Neuronal stem cell (in vitro differentiated cells): ENCODE measurements around the gene CCDC15.

ENCODE experiments used
- DNase-seq: peaks from one replicate; pipeline ENCODE4 v3.0.0-alpha.2; 2013; ENCODE audit warnings: low spot score
- H2AFZ ChIP-seq: one replicate; pipeline ENCODE4 v1.6.1; 2013; ENCODE audit warnings: mild to moderate bottlenecking, low read length, inconsistent platforms
- H2AK5ac ChIP-seq: 2 replicates; pipeline ENCODE4 v1.6.1; 2013; ENCODE audit warnings: low read depth, mild to moderate bottlenecking, inconsistent platforms, low read length, moderate library complexity, mixed read lengths
- H2BK120ac ChIP-seq: 2 replicates; pipeline ENCODE4 v1.6.1; 2013; ENCODE audit warnings: low read depth, mild to moderate bottlenecking, inconsistent platforms, low read length, moderate library complexity, mixed read lengths
- H2BK12ac ChIP-seq: one replicate; pipeline ENCODE4 v1.6.1; 2013; ENCODE audit warnings: low read length, inconsistent platforms
- H2BK15ac ChIP-seq: 2 replicates; pipeline ENCODE4 v1.6.1; 2013; ENCODE audit warnings: mild to moderate bottlenecking, low read length, inconsistent platforms, mixed read lengths
- H2BK5ac ChIP-seq: one replicate; pipeline ENCODE4 v1.6.1; 2013; ENCODE audit warnings: inconsistent platforms, mild to moderate bottlenecking, low read length, moderate library complexity
- H3K14ac ChIP-seq: one replicate; pipeline ENCODE4 v1.6.1; 2013; ENCODE audit warnings: low read length, inconsistent platforms
- H3K18ac ChIP-seq: 2 replicates; pipeline ENCODE4 v1.6.1; 2013; ENCODE audit warnings: low read length, inconsistent platforms
- H3K23ac ChIP-seq: 2 replicates; pipeline ENCODE4 v1.6.1; 2013; ENCODE audit warnings: low read depth, mild to moderate bottlenecking, mixed read lengths, low read length, inconsistent platforms; ENCODE audit not compliant: poor library complexity
- H3K27ac ChIP-seq: replicated peaks from 3 replicates; pipeline ENCODE4 v1.5.1; 2013; ENCODE audit warnings: low read length, inconsistent platforms
- H3K27me3 ChIP-seq, 3 experiments: 2 replicates each; pipeline ENCODE4 v1.6.1; 2013; ENCODE audit warnings: low read length in 3 of 3, mild to moderate bottlenecking in 2 of 3, inconsistent platforms in 1 of 3, low read depth in 1 of 3, mixed read lengths in 1 of 3, moderate library complexity in 1 of 3; ENCODE audit not compliant: control insufficient read depth in 3 of 3, insufficient read depth in 3 of 3
- H3K36me3 ChIP-seq, 2 donors: replicated peaks in 1 of 2; 2 replicates each; pipeline ENCODE4 v1.6.1; 2013; ENCODE audit warnings: low read length in 2 of 2; ENCODE audit not compliant: control insufficient read depth in 2 of 2, insufficient read depth in 2 of 2
- H3K4ac ChIP-seq: 2 replicates; pipeline ENCODE4 v1.6.1; 2013; ENCODE audit warnings: inconsistent platforms, mild to moderate bottlenecking, low read length, moderate library complexity
- H3K4me1 ChIP-seq, 2 donors: 1 replicate in 1 of 2; 2 replicates in 1 of 2; pipeline ENCODE4 v1.6.1; 2013; ENCODE audit warnings: low read length in 2 of 2, low read depth in 1 of 2; ENCODE audit not compliant: control insufficient read depth in 2 of 2, insufficient read depth in 1 of 2
- H3K4me2 ChIP-seq: one replicate; pipeline ENCODE4 v1.6.1; 2013; ENCODE audit warnings: mild to moderate bottlenecking, low read length, inconsistent platforms; ENCODE audit not compliant: insufficient read depth, poor library complexity, severe bottlenecking
- H3K4me3 ChIP-seq, 2 donors: 2 replicates each; pipeline ENCODE4 v1.5.1; 2013; ENCODE audit warnings: low read length in 2 of 2, mild to moderate bottlenecking in 2 of 2, inconsistent platforms in 1 of 2, moderate library complexity in 1 of 2
- H3K79me1 ChIP-seq: one replicate; pipeline ENCODE4 v1.6.1; 2013; ENCODE audit warnings: low read depth, mild to moderate bottlenecking, inconsistent platforms, low read length, moderate library complexity
- H3K9ac ChIP-seq: one replicate; pipeline ENCODE4 v1.6.1; 2013; ENCODE audit warnings: mild to moderate bottlenecking, low read depth, low read length, inconsistent platforms; ENCODE audit not compliant: poor library complexity
- H3K9me3 ChIP-seq, 2 donors: replicated peaks in 1 of 2; 2 replicates each; pipeline versions ENCODE3 to v1.6.1; 2013; ENCODE audit warnings: low read length in 2 of 2, mild to moderate bottlenecking in 2 of 2, inconsistent platforms in 1 of 2, low read depth in 1 of 2, mixed read lengths in 1 of 2, moderate library complexity in 1 of 2; ENCODE audit not compliant: control insufficient read depth in 2 of 2, insufficient read depth in 1 of 2
- H4K8ac ChIP-seq: one replicate; pipeline ENCODE4 v1.6.1; 2013; ENCODE audit warnings: low read depth, mild to moderate bottlenecking, inconsistent platforms, low read length, moderate library complexity
- H4K91ac ChIP-seq: one replicate; pipeline ENCODE4 v1.6.1; 2013; ENCODE audit warnings: low read length, low read depth, mild to moderate bottlenecking, inconsistent platforms; ENCODE audit not compliant: poor library complexity
- WGBS, 2 donors: extraction: QIAGEN DNeasy Blood & Tissue Kit; methylation state at CpG; one replicate each; pipeline ENCODE4 v1.1.7; 2013; ENCODE audit warnings: missing lambda C conversion rate in 2 of 2, mixed read lengths in 1 of 2; ENCODE audit not compliant: insufficient read length in 2 of 2, insufficient replicate concordance in 1 of 2; ENCODE audit errors: extremely low coverage in 2 of 2; 5-methylcytosine and 5-hydroxymethylcytosine counted together

CCDC15 gene

DNA sequence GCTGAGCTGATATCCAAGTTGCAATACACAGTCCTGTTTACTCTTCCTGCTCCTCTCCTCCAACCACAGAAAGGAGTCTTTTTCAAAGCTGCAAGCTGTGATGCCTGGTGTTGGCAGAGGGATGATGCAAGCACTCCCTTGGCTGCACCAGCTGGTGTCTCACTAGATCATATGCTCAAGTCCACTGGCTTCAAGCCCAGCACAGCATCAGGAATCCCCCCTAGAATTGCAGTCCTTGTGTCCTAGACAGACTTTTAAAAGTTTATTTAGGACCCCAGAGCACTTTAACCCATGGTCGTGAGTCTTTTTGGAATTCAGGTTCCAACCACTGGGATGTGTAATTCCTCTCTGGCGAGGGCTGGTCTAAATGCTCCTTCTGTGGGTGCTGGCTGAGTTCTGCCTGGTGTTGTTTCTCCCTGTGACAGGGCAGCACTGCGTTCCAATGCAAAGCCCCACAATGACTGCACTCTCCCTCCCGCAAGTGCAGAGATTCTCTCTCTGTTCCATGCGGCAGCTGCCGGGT is 36.8 kb upstream of the CCDC15 start:
- WGBS, 2 donors: no CpG with 5 or more reads among the region's 6 CpGs
- Histone ChIP-seq H3K4ac (no peak overlapping the region), H3K36me3 (no peaks in the 10 kb centered on the region), H3K27me3 (peaks cover 0 to 47% (median 9%) of the 10 kb centered on the region in 3 experiments), H2AK5ac (no peak overlapping the region), H4K8ac (no peak overlapping the region), H3K4me3 (no peak overlapping the region), H4K91ac (no peak overlapping the region), H3K23ac (no peak overlapping the region), H3K18ac (no peak overlapping the region), H2BK12ac (no peak overlapping the region), H3K79me1 (no peaks in the 10 kb centered on the region), H2BK5ac (no peak overlapping the region), H2BK120ac (no peak overlapping the region), H3K27ac (no peak overlapping the region), H3K9me3 (peaks cover 4 to 9% of the 10 kb centered on the region in 2 donors), H3K9ac (no peak overlapping the region), H3K4me2 (no peak overlapping the region), H3K14ac (no peak overlapping the region), H3K4me1 (peaks cover 0 to 6% of the 10 kb centered on the region in 2 donors), H2BK15ac (no peak overlapping the region), H2AFZ (no peak overlapping the region)
- no peak for DNase-seq

DNA sequence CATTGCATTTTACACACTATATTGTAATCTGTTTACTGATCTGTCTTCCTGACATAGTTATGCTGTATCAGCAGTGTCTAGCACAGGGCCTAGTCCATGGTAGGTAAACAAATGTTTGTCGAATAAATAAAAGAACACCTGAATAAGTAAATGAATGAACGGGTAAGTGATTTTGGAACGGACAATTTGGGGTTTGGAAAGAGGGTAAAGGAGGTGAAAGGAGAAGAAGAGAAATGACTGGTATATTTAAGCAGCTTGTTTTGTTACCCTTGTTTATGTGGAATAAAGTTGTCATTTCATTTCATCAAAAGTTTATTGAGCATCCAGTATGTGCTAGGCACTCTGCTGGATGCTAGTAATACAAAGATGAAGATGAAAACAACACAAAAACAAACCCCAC is 35.1 kb upstream of the CCDC15 start, which contains the start of gene HEPN1:
HEPN1 (plus strand) TSS at position 301 of the 400 bp plus-strand sequence.
- Histone ChIP-seq H3K4me1 (peaks cover 0 to 6% of the 10 kb centered on the region in 2 donors), H3K9ac (no peak within 1 kb of the TSS), H2BK15ac (no peak within 1 kb of the TSS), H3K27ac (no peak within 1 kb of the TSS), H2BK120ac (no peak within 1 kb of the TSS), H3K36me3 (no peaks in the 10 kb centered on the region), H2BK12ac (no peak within 1 kb of the TSS), H2AFZ (no peak within 1 kb of the TSS), H4K8ac (no peak within 1 kb of the TSS), H3K4ac (no peak within 1 kb of the TSS), H2AK5ac (no peak within 1 kb of the TSS), H3K79me1 (no peaks in the 10 kb centered on the region), H2BK5ac (no peak within 1 kb of the TSS), H3K4me3 (no peak within 1 kb of the TSS), H3K9me3 (peaks cover 4 to 16% of the 10 kb centered on the region in 2 donors), H3K18ac (no peak within 1 kb of the TSS), H3K14ac (no peak within 1 kb of the TSS), H4K91ac (no peak within 1 kb of the TSS), H3K27me3 (peaks cover 0 to 64% (median 9%) of the 10 kb centered on the region in 3 experiments), H3K4me2 (no peak within 1 kb of the TSS), H3K23ac (no peak within 1 kb of the TSS)
- DNase-seq: no peak
- WGBS, 2 donors: 100% methylated on average over 2 of the region's 3 CpGs

DNA sequence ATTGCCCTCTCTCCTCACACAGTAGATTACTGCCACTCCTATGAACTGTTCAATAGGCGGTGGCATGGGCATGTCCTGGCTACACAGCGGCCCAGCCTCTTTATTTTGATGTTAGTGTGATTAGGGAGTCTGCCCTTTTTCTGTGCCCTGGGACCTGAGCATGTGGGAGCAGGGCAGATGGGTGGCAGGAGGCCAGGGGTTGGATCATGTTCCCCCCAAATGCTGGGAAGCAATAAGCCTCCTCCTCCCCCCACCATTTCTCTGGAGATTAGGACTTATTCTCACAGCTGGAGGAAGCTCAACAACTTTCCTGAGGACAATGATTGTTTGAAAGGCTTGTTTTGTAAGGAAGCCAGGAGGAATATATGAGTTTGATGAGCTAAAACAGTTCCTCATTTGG is 34.1 kb upstream of the CCDC15 start:
- H3K4me2 ChIP-seq: no peak overlapping the region
- H3K23ac ChIP-seq: no peak overlapping the region
- no peaks in the 10 kb centered on the region for H3K79me1 ChIP-seq
- H3K27me3 ChIP-seq: peaks cover 0 to 73% (median 9%) of the 10 kb centered on the region in 3 experiments
- no peak overlapping the region for H2AK5ac ChIP-seq
- H2BK120ac ChIP-seq: no peak overlapping the region
- H3K14ac ChIP-seq: no peak overlapping the region
- no peak overlapping the region for H2AFZ ChIP-seq
- no peak for DNase-seq
- H3K18ac ChIP-seq: no peak overlapping the region
- H3K4ac ChIP-seq: no peak overlapping the region
- H3K4me3 ChIP-seq: no peak overlapping the region
- no CpG with 5 or more reads among the region's 2 CpGs for WGBS, 2 donors
- no peak overlapping the region for H2BK5ac ChIP-seq
- H3K27ac ChIP-seq: no peak overlapping the region
- H3K4me1 ChIP-seq: peaks cover 0 to 6% of the 10 kb centered on the region in 2 donors
- H4K91ac ChIP-seq: no peak overlapping the region
- H3K9me3 ChIP-seq: peaks cover 4 to 16% of the 10 kb centered on the region in 2 donors
- H3K9ac ChIP-seq: no peak overlapping the region
- no peak overlapping the region for H2BK15ac ChIP-seq
- H2BK12ac ChIP-seq: no peak overlapping the region
- H3K36me3 ChIP-seq: no peaks in the 10 kb centered on the region
- H4K8ac ChIP-seq: no peak overlapping the region

DNA sequence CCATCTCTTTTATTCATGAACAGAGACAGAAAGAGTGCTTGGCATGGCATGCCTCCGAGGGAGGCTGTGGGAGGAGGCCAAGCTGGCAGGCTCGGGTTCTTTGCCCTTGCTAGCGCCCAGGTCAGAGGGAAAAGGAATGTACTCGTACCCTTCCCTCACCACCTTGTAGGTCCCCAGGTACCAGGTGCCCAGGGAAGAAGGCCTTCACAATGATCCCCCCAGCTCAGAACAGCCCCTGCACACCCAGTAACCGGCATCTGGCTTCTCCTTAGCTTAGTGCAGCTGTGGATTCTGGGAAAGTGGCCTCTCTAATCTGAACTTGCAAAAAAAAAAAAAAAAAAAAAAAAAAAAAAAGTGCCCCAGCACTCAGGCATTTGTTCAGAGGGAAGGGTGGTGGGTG is 33.6 kb upstream of the CCDC15 start:
- H3K9ac ChIP-seq: no peak overlapping the region
- peak overlapping the region; percentile 93 for H2BK120ac ChIP-seq
- no peak overlapping the region for H3K23ac ChIP-seq
- H3K4me3 ChIP-seq: peak overlapping the region in 1 of 2 donors; percentile 36
- H3K18ac ChIP-seq: peak overlapping the region; percentile 56
- H3K36me3 ChIP-seq: no peaks in the 10 kb centered on the region
- H3K27me3 ChIP-seq: peaks cover 0 to 77% (median 9%) of the 10 kb centered on the region in 3 experiments
- peak overlapping the region; percentile 86 for H3K4me2 ChIP-seq
- H3K14ac ChIP-seq: no peak overlapping the region
- H4K8ac ChIP-seq: no peak overlapping the region
- peak overlapping the region; percentile 89 for H2AFZ ChIP-seq
- H3K27ac ChIP-seq: no peak overlapping the region
- no peak overlapping the region for H3K4ac ChIP-seq
- H2BK15ac ChIP-seq: no peak overlapping the region
- WGBS, 2 donors: no CpG with 5 or more reads among the region's 5 CpGs
- H2AK5ac ChIP-seq: no peak overlapping the region
- no peak for DNase-seq
- no peak overlapping the region for H2BK12ac ChIP-seq
- no peak overlapping the region for H2BK5ac ChIP-seq
- H3K4me1 ChIP-seq: peaks cover 0 to 6% of the 10 kb centered on the region in 2 donors
- peaks cover 4 to 16% of the 10 kb centered on the region in 2 donors for H3K9me3 ChIP-seq
- no peaks in the 10 kb centered on the region for H3K79me1 ChIP-seq
- H4K91ac ChIP-seq: no peak overlapping the region
